Upper lobe of left lung (tissue), 6 donors: ENCODE measurements around the gene SGIP1. TPM values are rescaled to one million over a fixed set of nuclear protein-coding genes. Genes with fewer than 3 reads are reported as not detected.
A peak's percentile ranks its signal among the peaks of the same experiment; 100 is the strongest.

Experiments
- ATAC-seq, 2 donors: fragments of 200-7000 bp; cut with Tn5 transposase; one replicate each; pipeline ENCODE4 v1.9.1; 2022; ENCODE audit warnings: mild to moderate bottlenecking in 2 of 2, moderate library complexity in 2 of 2; ENCODE audit not compliant: low FRiP score in 2 of 2
- DNase-seq, 2 donors: peaks; one replicate each; pipeline ENCODE4 v3.0.0-alpha.2; 2019 to 2020
- H3K27ac ChIP-seq, 4 donors: fragments of 200-600 bp; sonication (generic); one replicate each; pipeline ENCODE4 v1.5.1; 2016 to 2019
- H3K27me3 ChIP-seq, 4 donors: fragments of 200-600 bp; sonication (generic); one replicate each; pipeline ENCODE4 v1.5.1; 2017 to 2019
- H3K36me3 ChIP-seq, 4 donors: fragments of 200-600 bp; sonication (generic); one replicate each; pipeline ENCODE4 v1.5.1; 2016 to 2019
- H3K4me1 ChIP-seq, 4 donors: fragments of 200-600 bp; sonication (generic); one replicate each; pipeline ENCODE4 v1.5.1; 2018 to 2019
- H3K4me3 ChIP-seq, 4 donors: fragments of 200-600 bp; sonication (generic); one replicate each; pipeline ENCODE4 v1.5.1; 2017 to 2019; ENCODE audit warnings: mild to moderate bottlenecking in 2 of 4, moderate library complexity in 1 of 4
- H3K9me3 ChIP-seq, 4 donors: fragments of 200-600 bp; sonication (generic); one replicate each; pipeline ENCODE4 v1.5.1; 2018 to 2019
- CTCF ChIP-seq, 6 experiments: fragments of 450-650 bp in 4 of 6; fragments of 200-600 bp in 2 of 6; sonication (generic) in 2 of 6; IDR thresholded peaks; one replicate each; pipeline ENCODE4 v1.5.1; 2016 to 2019; ENCODE audit warnings: antibody characterized with exemption in 6 of 6
- EP300 ChIP-seq, 4 donors: sonication (generic); formaldehyde crosslinking; IDR thresholded peaks; one replicate each; pipeline ENCODE4 v1.5.1; 2017; ENCODE audit warnings: antibody characterized with exemption in 4 of 4, control low read depth in 2 of 4
- POLR2A ChIP-seq, 4 donors: fragments of 450-650 bp; IDR thresholded peaks; one replicate each; pipeline ENCODE4 v1.5.1; 2016 to 2017; ENCODE audit warnings: antibody characterized with exemption in 4 of 4, mild to moderate bottlenecking in 2 of 4
- POLR2AphosphoS5 ChIP-seq, 2 donors: sonication (generic); formaldehyde crosslinking; IDR thresholded peaks; one replicate each; pipeline ENCODE4 v1.5.1; 2017; ENCODE audit warnings: antibody characterized with exemption in 2 of 2
- WGBS, 2 donors: methylation state at CpG; one replicate each; pipeline ENCODE4 v1.1.5; 2017 to 2018; 5-methylcytosine and 5-hydroxymethylcytosine counted together
- total RNA-seq, 6 donors: library from RNA; depleted of rRNA in 4 of 6; stranded (reverse); fragments of >200 nt in 4 of 6; gene quantifications; one replicate each; pipeline versions ENCODE4 v1.1.0 to v1.2.1, GENCODE V29; 2016 to 2021
- donor health status: DM: no; HTN: no; CAD: no; lungs with moderate emphysema.
- donor health status: DM: no; HTN: yes; CAD: no; lungs with severe emphysema.

SGIP1 gene
- total RNA-seq, 6 donors from 2014 or later = 5.8 to 29.3 (median 10.0) TPM

GRCh38 chr1:66532798-66533783 is 862 bp upstream of the SGIP1 start:
- no peaks in the 10 kb centered on the region for H3K36me3 ChIP-seq
- H3K27ac ChIP-seq = peak overlapping the region; percentile 67 to 80 (median 76)
- H3K4me3 ChIP-seq = peak overlapping the region; percentile 25 to 48 (median 41)
- peak in 1 of 2 donors; percentile 84 for DNase-seq
- no peaks in the 10 kb centered on the region for H3K27me3 ChIP-seq
- peak; percentile 50 to 72 for ATAC-seq
- TF ChIP-seq EP300 (IDR thresholded peaks at IDR 0.05) (no peak), POLR2AphosphoS5 (IDR thresholded peaks at IDR 0.05) (no peak), POLR2A (IDR thresholded peaks at IDR 0.05) (no peak), CTCF (IDR thresholded peaks at IDR 0.05) (no peak)
- H3K9me3 ChIP-seq = no peaks in the 10 kb centered on the region
- peaks cover 0 to 16% (median 8%) of the 10 kb centered on the region in 4 donors for H3K4me1 ChIP-seq
- WGBS, 2 donors = 3 to 11% methylated on average over 22 to 50 of the region's 50 CpGs

GRCh38 chr1:66535061-66535460 is 1.1 kb downstream of the SGIP1 start:
- no peak overlapping the region for H3K27ac ChIP-seq
- H3K4me1 ChIP-seq = peaks cover 4 to 16% (median 8%) of the 10 kb centered on the region in 4 donors
- ATAC-seq = no peak
- H3K4me3 ChIP-seq = peak overlapping the region in 3 of 4 donors; percentile 25 to 48 (median 47)
- H3K36me3 ChIP-seq = no peaks in the 10 kb centered on the region
- WGBS, 2 donors = 73 to 84% methylated on average over 2 of the region's 2 CpGs
- DNase-seq = no peak
- H3K27me3 ChIP-seq = no peaks in the 10 kb centered on the region
- no peaks in the 10 kb centered on the region for H3K9me3 ChIP-seq
- TF ChIP-seq POLR2AphosphoS5 (IDR thresholded peaks at IDR 0.05) = no peak
- TF ChIP-seq EP300 (IDR thresholded peaks at IDR 0.05) = no peak
- TF ChIP-seq POLR2A (IDR thresholded peaks at IDR 0.05) = no peak
- no peak for TF ChIP-seq CTCF (IDR thresholded peaks at IDR 0.05)

- TF ChIP-seq POLR2AphosphoS5 (IDR thresholded peaks at IDR 0.05) (no peak), EP300 (IDR thresholded peaks at IDR 0.05) (no peak), POLR2A (IDR thresholded peaks at IDR 0.05) (no peak), CTCF (IDR thresholded peaks at IDR 0.05) (no peak)
- no peaks in the 10 kb centered on the region for H3K27me3 ChIP-seq
- H3K27ac ChIP-seq = no peak overlapping the region
- H3K9me3 ChIP-seq = no peaks in the 10 kb centered on the region
- DNase-seq (no peak), ATAC-seq (no peak)
- no peaks in the 10 kb centered on the region for H3K36me3 ChIP-seq
- H3K4me3 ChIP-seq = peak overlapping the region in 2 of 4 donors; percentile 47 to 48
- 43 to 67% methylated on average over 1 of the region's 1 CpG for WGBS, 2 donors
- H3K4me1 ChIP-seq = peaks cover 4 to 16% (median 8%) of the 10 kb centered on the region in 4 donors
Observed at GRCh38 chr1:66535853-66536252, 1.9 kb downstream of the SGIP1 start.

- WGBS, 2 donors = 96 to 97% methylated on average over 1 of the region's 1 CpG
- H3K4me1 ChIP-seq = peaks cover 4 to 14% (median 6%) of the 10 kb centered on the region in 4 donors
- no peaks in the 10 kb centered on the region for H3K36me3 ChIP-seq
- H3K4me3 ChIP-seq = no peak overlapping the region
- TF ChIP-seq POLR2AphosphoS5 (IDR thresholded peaks at IDR 0.05) (no peak), CTCF (IDR thresholded peaks at IDR 0.05) (no peak), EP300 (IDR thresholded peaks at IDR 0.05) (no peak), POLR2A (IDR thresholded peaks at IDR 0.05) (no peak)
- DNase-seq (no peak), ATAC-seq (no peak)
- H3K9me3 ChIP-seq = no peaks in the 10 kb centered on the region
- H3K27me3 ChIP-seq = no peaks in the 10 kb centered on the region
- H3K27ac ChIP-seq = no peak overlapping the region
Observed at GRCh38 chr1:66537718-66538117, 3.8 kb downstream of the SGIP1 start.
